ENCODE data around the gene ADK.
"Not testable (repeated sequence)": the region's sequence is repeated elsewhere in the genome, so short reads cannot be mapped to it uniquely, and the experiment has no call there.

Gene ADK

DNA sequence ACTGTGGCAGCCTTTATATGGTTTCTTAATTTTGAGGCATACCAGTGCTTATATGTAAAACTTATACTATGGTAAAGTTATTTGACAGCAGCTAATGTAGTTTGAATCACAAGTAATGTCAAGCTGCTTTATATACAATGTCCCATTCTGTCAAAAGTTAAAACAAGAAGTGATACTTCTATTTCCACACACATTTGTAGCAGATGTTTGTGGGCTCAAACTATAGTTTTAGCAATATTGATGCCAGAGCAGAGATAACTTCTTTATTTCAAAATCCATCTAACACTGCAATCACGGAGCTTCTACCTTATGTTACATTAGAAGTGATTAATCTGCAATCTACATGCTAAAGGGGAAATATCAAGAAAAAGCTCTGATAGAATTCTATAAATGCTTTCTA is 149.6 kb downstream of the ADK start:
- no peak for DNase-seq (ENCODE audit: low read depth)

DNA sequence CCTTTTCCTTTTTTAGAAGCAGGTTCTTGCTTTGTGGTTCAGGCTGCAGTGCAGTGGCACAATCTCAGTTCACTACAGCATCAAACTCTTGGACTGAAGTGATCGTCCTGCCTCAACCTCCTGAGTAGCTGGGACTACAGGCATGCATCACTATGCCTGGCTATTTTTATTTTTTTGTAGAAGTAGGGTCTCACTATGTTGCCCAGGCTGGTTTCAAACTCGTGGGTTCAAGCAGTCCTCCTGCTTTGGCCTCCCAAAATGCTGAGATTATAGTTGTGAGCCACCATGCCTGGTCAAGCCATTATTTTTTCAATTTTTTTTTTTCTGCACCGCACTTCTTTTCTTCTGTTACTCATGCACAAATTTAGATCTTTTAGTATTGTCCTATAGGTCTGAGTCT is 154.7 kb downstream of the ADK start:
- DNase-seq (ENCODE audit: low read depth): no peak

DNA sequence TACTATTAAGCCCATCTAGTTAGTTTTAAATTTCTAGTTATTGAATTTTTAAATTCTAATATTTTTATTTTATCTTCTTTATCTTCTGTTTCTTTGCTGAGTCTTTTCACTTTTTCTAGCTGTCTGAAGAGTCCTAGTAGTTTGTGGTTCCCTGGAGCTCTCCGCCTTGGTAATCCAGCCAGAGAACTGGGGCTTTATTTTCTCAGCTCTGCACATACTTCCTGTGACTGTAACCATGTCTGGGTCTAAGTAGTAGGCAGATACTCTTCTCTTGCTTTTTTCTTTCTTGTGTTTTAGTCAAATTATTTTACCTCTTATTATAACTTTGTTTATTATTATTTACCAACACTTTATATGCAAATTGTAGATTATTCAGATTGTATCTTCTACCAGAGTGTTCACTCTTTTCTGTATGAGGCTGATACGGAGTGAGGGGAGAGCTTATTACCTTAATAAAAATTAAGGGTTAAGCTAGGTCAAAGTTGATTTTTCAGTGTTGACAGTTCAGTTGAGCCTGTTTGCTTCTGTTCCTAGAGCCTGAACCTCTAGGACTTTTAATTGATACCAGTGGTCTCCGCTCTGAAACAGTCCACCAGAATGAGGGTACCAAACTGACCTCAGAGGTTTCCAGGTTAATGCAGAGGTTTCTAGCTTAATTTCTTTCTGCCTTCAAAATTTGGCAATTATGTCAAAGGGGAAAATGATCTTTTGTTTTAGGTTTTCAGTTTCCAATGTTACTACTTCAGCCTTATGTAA is 155.4 kb downstream of the ADK start:
- DNase-seq (ENCODE audit: low read depth): no peak

DNA sequence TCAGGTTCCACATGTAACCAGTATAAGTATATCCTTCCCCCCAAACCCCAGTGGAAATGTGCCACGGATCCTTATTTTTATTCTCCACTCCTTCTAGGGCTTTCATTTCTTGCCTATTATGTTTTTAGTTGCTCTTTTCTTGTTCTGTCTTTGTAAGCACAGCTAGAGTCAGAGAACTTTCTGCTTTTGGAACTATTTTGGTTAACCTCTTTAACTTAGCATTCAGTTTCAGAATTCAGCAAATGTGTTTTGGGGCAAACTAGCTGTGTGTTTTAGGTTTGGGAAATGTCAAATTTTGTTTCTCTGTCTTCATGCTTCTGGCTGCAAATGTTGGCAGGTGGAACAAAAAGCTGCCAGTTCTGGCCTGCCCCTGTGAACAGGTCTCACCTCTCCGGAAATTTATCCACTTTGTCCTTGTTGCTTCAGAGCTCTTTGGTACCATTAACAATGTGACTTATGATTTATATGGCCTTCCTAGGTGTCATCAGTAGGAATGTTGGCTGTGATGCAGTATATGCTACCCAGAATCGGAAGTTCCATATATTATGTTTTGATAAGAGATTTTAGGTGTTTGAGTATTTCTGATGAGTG is 156.1 kb downstream of the ADK start:
- DNase-seq (ENCODE audit: low read depth): no peak

DNA sequence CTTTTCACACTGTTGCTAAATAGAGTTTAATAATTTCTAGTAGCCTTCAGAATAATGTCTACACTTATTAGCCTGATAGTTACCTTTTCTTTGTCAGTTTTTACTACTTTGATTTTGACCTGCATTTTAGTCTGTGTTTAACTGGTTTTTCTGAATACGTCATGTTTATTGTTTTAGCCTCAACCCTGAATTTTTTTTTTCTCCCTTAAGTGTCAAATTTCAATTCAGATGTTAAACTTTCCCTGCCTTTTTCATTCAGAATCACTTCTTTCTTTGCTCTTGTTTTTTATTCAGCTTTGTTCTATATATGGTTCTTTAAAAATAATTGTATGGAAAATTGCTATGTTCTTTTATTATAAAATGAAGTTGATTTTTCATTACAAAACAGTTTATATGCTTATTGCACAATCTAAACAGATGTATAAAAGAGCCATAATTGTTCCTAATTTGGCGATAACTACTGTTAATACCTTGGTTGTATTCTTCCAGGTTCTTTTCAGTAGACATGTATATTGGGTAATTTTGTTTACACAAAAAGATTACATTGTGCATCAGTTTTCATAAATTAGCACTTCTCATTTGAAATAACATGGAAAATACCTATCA is 159.7 kb downstream of the ADK start:
- no peak for DNase-seq (ENCODE audit: low read depth)

DNA sequence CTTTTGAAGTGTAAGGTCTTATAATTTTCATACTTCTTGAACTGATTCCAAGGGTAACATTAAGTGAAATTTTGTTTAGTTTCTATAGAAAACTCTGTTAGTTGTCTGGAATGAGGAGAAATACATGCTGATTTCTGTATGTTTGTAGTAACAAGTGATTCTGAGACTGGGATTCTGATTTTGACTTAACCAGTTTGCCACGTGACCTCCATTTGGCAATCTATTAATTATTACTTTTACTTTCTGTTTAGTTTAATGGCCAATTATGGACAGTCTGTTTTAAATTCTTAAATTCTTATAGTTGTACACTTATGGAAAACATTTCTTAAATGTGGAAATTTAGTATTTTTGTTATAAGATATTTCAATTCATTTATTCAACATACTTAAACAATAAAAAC is 163.1 kb downstream of the ADK start:
- DNase-seq (ENCODE audit: low read depth): no peak

DNA sequence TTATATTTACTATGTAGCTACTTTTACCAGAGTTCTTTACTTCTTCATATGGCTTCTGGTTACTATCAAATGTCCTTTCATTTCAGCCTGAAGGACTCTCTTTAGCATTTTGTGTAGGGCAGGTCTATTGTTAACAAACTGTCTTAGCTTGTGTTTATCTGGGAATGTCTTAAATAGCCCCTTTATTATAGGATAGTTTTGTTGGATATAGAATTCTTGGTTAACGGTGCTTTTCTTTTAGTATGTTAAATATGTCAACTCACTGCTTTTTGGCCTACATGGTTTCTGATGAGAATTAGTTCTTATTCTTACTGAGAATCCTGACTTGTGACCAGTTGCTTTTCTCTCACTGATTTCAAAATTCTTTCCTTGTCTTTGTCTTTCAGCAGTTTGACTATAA is 169.0 kb downstream of the ADK start:
- DNase-seq (ENCODE audit: low read depth): no peak

DNA sequence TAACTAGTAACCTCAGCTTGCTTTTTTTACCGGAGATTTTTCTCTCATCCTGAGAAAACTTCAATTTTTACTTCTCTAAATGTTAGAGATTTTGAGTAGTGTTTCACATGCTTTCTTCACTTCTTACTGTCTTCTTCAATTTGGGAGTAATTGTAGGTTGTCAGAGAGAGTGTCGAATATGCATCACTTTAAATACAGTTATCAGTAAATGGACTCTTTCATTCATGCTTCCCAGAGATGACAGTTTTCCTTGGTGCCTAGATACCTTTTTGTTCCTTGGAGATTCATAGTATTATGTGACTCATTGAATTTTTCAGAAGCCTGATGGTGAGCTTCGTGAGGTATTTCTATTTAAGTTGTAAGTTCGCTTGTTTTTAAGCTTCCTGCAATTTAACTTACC is 169.7 kb downstream of the ADK start:
- DNase-seq (ENCODE audit: low read depth): no peak

DNA sequence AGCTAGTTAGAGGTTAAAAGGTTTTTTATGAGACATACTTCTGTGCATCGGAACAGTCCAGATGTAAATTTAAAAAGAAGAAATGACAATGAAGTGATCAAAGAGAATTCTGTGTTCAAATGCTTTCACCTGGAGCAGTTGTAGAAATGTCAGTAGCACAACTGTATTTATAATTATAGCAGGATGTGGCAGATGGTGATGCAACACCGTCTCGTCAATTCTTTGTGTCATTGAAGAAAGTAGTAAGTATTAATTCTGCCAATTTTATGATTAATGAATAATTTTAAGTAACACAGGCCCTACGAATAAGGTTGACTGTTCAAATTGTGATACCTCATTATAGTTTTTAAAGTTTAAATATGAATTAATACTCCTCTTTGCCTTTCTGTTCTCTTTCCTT is 171.1 kb downstream of the ADK start:
- DNase-seq (ENCODE audit: low read depth): no peak

DNA sequence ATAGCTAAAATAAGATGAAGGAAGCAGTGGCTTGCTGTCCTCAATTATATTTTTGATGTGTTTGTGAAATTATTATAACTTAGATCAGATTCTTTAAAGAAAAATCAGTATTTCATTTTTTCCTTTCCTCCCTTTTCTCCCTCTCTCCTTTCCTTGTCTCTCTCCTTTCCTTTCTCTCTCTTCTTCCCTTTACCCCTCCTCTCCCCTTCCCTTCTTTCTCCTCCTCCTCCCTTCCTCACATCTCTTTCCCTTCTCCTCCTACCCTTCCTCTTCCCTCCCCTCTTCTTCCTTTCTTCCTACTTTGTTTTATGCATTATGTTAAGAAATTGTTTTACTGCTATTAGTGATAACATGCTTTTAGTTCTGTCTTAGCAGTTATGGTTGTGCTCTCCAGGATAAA is 171.5 kb downstream of the ADK start:
- DNase-seq (ENCODE audit: low read depth): no peak

DNA sequence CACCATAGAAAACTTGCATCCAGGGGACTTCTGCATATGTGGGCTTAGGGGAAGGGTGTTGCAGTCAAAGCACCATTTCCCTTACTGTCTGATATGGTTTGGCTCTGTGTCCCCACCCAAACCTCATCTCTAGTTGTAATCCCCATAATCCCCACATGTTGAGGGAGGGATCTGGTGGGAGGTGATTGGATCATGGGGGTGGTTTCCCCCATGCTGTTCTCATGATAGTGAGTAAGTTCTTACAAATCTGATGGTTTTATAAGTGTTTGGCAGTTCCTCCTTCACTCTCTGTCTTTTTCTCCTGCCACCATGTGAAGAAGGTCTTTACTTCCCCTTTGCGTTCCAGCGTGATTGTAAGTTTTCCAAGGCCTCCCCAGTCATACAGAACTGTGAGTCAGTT is 177.4 kb downstream of the ADK start:
- no peak for DNase-seq (ENCODE audit: low read depth)

DNA sequence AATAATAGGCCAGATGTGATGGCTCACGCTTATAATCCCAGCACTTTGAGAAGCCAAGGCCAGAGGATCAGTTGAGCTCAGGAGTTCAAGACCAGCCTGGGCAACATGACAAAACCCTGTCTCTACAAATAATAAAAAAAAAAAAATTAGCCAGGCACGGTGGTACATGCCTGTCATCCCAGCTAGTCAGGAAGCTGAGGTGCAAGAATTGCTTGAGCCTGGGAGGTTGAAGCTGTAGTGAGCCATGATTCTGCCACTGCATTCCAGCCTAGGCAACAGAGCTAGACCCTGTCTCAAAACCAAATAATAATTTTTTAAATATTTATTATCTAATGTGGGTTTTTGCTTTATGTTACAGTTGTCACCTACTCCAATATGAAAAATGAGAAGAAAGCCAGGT is 178.9 kb downstream of the ADK start:
- DNase-seq (ENCODE audit: low read depth): no peak

DNA sequence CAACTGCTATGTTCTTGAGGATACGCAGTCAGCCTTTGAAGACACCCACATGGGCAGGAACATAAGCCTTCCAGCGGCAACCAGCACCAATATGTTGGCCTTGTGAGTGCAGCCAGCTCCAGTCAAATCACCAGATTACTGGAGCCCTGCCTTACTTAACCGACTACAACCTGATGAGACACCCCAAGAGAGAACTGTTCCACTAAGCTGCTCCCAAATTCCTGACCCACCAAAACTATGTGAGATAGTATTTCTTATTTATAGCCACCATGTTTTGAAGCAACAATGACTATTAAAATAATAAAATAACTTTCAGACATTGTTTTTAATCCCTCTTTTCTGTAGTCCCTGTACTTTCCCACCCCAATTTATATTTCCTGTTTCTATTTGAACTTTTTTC is 179.6 kb downstream of the ADK start:
- no peak for DNase-seq (ENCODE audit: low read depth)

DNA sequence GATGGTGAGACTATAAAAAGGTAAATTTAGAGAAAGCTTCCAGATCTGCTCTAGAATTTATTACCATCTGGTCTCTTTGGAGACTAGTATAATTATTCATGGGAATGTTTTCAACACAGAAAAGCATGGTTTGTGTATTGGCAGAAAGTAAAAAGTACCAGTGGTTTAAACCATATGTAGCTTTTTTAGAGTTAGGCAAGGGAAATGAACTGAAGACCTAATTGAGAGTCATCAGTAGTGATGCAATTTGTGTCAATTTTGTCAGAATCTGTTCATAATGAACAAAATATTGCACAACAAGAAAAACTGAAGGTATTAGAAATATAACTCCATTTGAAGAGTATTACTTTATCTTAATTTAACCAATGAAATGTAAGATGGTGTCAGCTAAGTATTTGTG is 181.4 kb downstream of the ADK start:
- DNase-seq (ENCODE audit: low read depth): peak; percentile 41

DNA sequence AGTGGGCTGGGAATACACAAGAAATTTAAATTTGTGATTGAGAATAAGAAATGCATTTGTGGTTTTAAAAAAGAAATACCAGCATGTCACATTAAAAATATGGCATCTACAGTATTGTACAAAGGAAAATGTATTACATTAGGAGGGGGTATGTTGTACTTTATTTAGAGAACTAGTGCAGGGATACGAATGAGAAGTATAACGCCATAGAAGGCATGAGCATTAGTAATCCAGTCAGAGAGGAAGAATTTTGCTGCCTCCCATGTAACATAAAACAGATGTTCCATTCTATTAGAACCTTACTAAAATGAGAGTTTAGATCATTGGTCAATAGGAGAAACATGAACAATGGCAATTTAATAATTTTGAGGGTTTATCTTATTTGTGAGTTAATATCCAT is 182.2 kb downstream of the ADK start:
- DNase-seq (ENCODE audit: low read depth): peak; percentile 46

DNA sequence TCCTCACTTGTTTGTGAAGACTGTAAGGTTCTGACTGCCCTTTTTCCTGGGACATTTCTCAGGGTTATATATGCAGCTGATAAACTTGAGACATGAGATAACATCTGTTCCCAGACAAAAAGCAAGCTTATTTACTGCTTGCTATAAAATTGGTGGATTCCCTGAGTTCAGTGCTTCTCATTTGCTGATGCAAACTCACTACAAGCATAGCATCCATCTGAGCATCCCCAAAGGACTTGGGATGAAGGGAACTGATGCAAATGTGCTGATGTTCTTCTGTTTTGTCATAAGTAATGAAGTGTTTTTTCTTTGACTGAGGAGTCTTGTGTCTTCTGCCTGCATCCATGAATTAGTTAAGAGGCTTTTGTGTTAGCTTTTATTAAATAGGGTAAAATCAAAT is 183.2 kb downstream of the ADK start:
- DNase-seq (ENCODE audit: low read depth): no peak

DNA sequence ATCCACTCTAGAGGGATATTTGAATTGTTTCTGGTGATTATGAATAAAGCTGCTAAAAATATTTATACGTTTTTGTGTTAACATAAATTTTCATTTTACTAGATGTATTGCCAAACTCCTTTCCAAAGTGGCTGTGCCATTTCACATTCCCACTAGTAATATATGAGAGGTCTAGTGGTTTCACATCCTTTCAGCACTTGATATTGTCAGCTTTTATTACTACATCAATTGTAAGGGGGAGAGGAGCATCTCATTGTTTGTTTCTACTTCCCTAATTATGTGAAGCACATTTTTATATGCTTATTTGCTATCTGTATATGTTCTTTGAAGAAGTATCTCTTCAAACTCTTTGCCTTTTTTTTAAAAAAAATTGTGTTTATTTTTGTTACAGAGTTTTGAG is 184.5 kb downstream of the ADK start:
- DNase-seq (ENCODE audit: low read depth): no peak

DNA sequence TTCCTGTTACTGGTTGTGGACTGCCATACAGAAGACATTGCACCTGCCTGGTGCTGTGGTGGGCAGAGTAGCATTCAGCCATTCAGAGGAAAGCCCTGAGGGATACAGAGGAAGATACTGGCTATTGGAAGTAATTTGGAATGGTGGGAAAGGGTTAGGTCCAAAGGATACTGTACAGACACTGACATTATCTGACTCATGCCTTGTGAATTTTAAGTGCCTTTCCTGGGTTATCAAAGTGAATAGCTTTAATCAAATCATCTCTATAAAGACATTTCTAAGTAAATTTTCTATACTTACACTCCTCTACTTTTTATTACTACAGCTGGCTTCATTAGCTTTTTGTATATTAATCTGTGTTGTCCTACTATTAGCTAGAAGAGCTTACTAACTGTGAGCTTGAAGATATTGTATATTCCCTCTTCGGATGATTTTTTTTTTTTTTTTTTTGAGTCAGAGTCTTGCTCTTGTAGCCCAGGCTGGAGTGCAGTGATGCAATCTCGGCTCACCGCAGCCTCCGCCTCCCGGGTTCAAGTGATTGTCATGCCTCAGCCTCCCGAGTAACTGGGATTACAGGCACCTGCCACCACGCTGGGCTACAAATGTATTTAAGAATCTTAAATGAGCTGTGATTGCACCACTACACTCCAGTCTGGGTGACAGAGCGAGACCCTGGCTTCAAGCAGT is 186.5 kb downstream of the ADK start:
- no peak for DNase-seq (ENCODE audit: low read depth)

DNA sequence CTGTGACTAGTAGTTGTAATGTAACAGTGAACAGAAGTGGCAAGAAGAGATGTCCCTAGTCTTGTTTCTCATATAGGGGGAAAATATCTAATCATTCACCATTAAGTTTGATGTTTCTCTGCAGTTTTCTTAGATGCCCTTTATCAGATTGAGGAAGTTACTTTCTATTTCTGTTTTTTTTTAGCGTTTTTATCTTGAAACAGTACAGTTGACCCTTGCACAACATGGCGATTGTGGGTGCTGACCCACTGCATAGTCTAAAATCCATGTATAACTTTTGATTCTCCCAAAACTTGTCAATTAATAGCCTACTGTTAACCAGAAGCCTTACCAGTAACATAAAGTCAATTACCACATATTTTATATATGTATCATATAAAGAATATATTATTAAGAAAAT is 192.0 kb downstream of the ADK start:
- no peak for DNase-seq (ENCODE audit: low read depth)

DNA sequence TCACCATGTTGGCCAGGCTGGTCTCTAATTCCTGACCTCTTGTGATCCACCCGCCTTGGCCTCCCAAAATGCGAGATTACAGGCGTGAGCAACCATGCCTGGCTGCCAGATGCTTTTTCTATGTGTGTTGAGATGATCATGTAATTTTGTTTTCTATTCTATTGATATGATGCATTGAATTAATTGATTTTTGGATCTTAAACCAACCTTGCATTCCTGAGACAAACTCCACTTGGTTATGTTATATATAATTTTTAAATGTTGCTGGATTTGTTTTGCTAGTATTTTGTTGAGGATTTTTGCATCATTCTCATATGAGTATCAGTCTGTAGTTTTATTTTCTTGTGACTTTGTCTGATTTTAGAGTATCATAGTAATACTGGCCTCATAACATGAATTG is 192.8 kb downstream of the ADK start:
- DNase-seq (ENCODE audit: low read depth): no peak

DNA sequence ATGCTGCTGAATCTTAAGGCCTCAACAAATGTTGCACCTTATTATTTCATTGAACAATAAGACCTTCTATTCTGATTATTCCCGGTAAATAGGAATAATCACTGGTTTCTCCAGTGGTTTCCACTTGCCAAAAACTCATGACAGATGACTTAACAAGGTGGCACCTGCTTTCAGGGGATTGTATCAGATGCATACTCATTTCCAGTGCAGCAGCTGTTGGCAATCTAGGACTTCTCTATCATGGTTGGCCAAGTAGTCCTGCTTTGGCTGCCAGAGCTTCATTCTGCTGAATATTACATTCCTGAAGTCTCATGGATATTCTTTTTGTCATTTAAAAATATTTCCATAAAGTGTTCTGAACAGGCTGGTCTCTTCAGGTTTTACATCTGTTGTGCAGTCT is 193.3 kb downstream of the ADK start:
- no peak for DNase-seq (ENCODE audit: low read depth)

DNA sequence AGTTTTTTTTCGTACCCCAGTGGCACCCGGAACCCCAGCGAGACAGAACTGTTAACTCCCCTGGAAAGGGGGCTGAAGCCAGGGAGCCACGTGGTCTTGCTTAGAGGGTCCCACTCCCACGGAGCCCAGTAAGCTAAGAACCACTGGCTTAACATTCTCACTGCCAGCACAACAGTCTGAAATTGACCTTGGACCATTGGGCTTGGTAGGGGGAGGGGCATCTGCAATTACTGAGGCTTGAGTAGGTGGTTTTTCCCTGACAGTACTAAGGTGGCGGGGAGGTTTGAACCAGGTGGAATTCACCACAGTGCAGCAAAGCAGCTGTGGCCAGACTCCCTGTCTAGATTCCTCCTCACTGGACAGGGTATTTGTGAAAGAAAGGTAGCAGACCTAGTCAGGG is 196.5 kb downstream of the ADK start:
- no peak for DNase-seq (ENCODE audit: low read depth)

DNA sequence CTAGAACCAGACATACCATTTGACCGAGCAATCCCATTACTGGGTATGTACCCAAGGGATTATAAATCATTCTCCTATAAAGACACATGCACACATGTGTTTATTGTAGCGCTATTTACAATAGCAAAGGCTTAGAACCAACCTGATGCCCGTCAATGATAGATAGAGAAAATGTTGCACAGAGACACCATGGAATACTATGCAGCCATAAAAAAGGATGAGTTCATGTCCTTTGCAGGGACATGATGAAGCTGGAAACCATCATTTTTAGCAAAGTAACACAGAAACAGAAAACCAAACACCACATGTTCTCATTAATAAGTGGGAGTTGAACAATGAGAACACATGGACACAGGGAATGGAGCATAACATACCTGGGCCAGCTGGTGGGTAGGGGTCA is 202.0 kb downstream of the ADK start:
- not testable (repeated sequence) for DNase-seq (ENCODE audit: low read depth)
